Measurements from ENCODE around the gene IGHMBP2. TPM values are rescaled to one million over a fixed set of nuclear protein-coding genes. Genes with fewer than 3 reads are reported as not detected.

IGHMBP2 gene
- total RNA-seq, 1 donor from 2014 or later: 30.1 TPM

GRCh38 chr11:68980776-68981065, 77.0 kb downstream of the IGHMBP2 start, which contains the start of gene MRGPRD:
Gene MRGPRD (minus strand): TSS chr11:68980986. CDS start chr11:68980986, 0 bp downstream.
- H3K9me3 Mint-ChIP-seq: peaks cover 5% of the 10 kb centered on the region
- H3K4me3 Mint-ChIP-seq: no peak within 1 kb of the TSS
- DNase-seq (ENCODE audit: low read depth, low spot score): no peak
- no peak within 1 kb of the TSS for H3K27ac Mint-ChIP-seq (ENCODE audit: unreplicated experiment)
- TF ChIP-seq CTCF (conservative IDR thresholded peaks at IDR 0.05): no peak
- no peaks in the 10 kb centered on the region for H3K36me3 Mint-ChIP-seq (ENCODE audit: low read depth)
- H3K27me3 Mint-ChIP-seq (ENCODE audit: low read depth): peaks cover 14% of the 10 kb centered on the region
- H3K4me1 Mint-ChIP-seq: no peaks in the 10 kb centered on the region

GRCh38 chr11:68982134-68982533, 78.4 kb downstream of the IGHMBP2 start:
- TF ChIP-seq CTCF (conservative IDR thresholded peaks at IDR 0.05): no peak
- Mint-ChIP-seq H3K36me3 (ENCODE audit: low read depth) (no peaks in the 10 kb centered on the region), H3K27ac (ENCODE audit: unreplicated experiment) (no peak overlapping the region), H3K4me3 (no peak overlapping the region), H3K27me3 (ENCODE audit: low read depth) (peaks cover 20% of the 10 kb centered on the region), H3K9me3 (peaks cover 7% of the 10 kb centered on the region), H3K4me1 (no peaks in the 10 kb centered on the region)
- no peak for DNase-seq (ENCODE audit: low read depth, low spot score)

GRCh38 chr11:68983801-68984200, 80.1 kb downstream of the IGHMBP2 start:
- no peak overlapping the region for H3K4me3 Mint-ChIP-seq
- H3K36me3 Mint-ChIP-seq (ENCODE audit: low read depth): no peaks in the 10 kb centered on the region
- peaks cover 32% of the 10 kb centered on the region for H3K27me3 Mint-ChIP-seq (ENCODE audit: low read depth)
- H3K4me1 Mint-ChIP-seq: no peaks in the 10 kb centered on the region
- peaks cover 7% of the 10 kb centered on the region for H3K9me3 Mint-ChIP-seq
- no peak overlapping the region for H3K27ac Mint-ChIP-seq (ENCODE audit: unreplicated experiment)
- TF ChIP-seq CTCF (conservative IDR thresholded peaks at IDR 0.05): no peak
- no peak for DNase-seq (ENCODE audit: low read depth, low spot score)

- H3K4me1 Mint-ChIP-seq: no peaks in the 10 kb centered on the region
- peaks cover 48% of the 10 kb centered on the region for H3K27me3 Mint-ChIP-seq (ENCODE audit: low read depth)
- no peaks in the 10 kb centered on the region for H3K36me3 Mint-ChIP-seq (ENCODE audit: low read depth)
- TF ChIP-seq CTCF (conservative IDR thresholded peaks at IDR 0.05): no peak
- H3K4me3 Mint-ChIP-seq: no peak overlapping the region
- DNase-seq (ENCODE audit: low read depth, low spot score): no peak
- H3K9me3 Mint-ChIP-seq: peaks cover 2% of the 10 kb centered on the region
- no peak overlapping the region for H3K27ac Mint-ChIP-seq (ENCODE audit: unreplicated experiment)
Measured at GRCh38 chr11:68987211-68987610, 83.5 kb downstream of the IGHMBP2 start.

GRCh38 chr11:68988491-68988890, 84.8 kb downstream of the IGHMBP2 start:
- H3K4me3 Mint-ChIP-seq: no peak overlapping the region
- peaks cover 2% of the 10 kb centered on the region for H3K9me3 Mint-ChIP-seq
- H3K4me1 Mint-ChIP-seq: no peaks in the 10 kb centered on the region
- DNase-seq (ENCODE audit: low read depth, low spot score): no peak
- H3K36me3 Mint-ChIP-seq (ENCODE audit: low read depth): no peaks in the 10 kb centered on the region
- H3K27ac Mint-ChIP-seq (ENCODE audit: unreplicated experiment): no peak overlapping the region
- TF ChIP-seq CTCF (conservative IDR thresholded peaks at IDR 0.05): no peak
- H3K27me3 Mint-ChIP-seq (ENCODE audit: low read depth): peaks cover 42% of the 10 kb centered on the region

Other genes starting within 250 kb of the IGHMBP2 start
- gene GAL, start 219.3 kb upstream of the IGHMBP2 start, total RNA-seq: 1.1 and 1.8 TPM in 2 replicates
- 4.2 and 6.8 TPM in 2 replicates for gene TESMIN, start 152.4 kb upstream of the IGHMBP2 start, total RNA-seq
- 0.48 and 0.54 TPM in 2 replicates for gene CPT1A, start 62.0 kb upstream of the IGHMBP2 start, total RNA-seq
- gene MRPL21, start 59 bp upstream of the IGHMBP2 start, total RNA-seq: 64.4 and 69.0 TPM in 2 replicates
- not detected in 2 replicates for gene MRGPRD, start 77.1 kb downstream of the IGHMBP2 start, total RNA-seq
- 0.16 and 0.23 TPM in 2 replicates for gene MRGPRF, start 109.4 kb downstream of the IGHMBP2 start, total RNA-seq
- gene TPCN2, start 145.0 kb downstream of the IGHMBP2 start, total RNA-seq: 14.2 and 14.4 TPM in 2 replicates

Measured in neural crest cell (in vitro differentiated cells).